IPS DF 4.7 (cell line): ENCODE measurements around the gene TCOF1.

Experiments
- DNase-seq: peaks from one replicate; pipeline ENCODE4 v3.0.0-alpha.2; 2013; ENCODE audit warnings: low spot score; ENCODE audit errors: extremely low read depth

Gene TCOF1

DNA sequence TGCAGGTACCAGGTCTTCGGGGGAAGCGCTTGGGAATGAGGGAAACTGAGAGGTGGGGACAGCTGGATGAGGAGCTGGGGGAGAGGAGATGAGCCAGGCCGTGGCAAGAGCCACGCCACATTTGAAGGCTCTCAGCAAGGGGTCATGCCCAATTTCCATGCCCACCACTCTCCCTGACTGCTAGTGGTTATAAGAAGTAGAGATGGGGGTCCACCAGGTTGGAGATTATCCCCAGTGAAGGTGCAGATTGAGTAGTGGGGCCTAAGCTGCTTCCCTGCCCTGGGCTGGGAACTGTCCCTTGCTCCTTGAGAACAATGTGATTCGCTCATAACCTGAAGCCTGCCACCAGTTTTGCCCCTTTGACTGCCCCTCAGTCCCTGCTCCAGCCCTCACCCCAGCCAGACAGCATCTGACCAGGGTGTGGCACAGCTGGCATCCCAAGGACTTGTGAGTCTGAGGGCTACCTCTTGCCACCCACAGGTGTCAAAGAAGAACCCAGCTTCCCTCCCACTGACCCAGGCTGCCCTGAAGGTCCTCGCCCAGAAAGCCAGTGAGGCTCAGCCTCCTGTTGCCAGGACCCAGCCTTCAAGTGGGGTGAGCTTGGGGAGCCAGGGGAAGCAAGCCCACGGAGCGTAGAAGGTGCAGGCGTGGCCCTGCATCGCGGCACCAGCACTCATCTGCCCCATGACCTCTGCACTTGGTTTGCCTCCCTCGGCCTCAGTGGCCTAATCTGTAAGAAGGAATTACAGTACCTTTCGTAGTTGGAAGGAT lies 33.8 kb downstream of the TCOF1 start:
- DNase-seq: no peak

DNA sequence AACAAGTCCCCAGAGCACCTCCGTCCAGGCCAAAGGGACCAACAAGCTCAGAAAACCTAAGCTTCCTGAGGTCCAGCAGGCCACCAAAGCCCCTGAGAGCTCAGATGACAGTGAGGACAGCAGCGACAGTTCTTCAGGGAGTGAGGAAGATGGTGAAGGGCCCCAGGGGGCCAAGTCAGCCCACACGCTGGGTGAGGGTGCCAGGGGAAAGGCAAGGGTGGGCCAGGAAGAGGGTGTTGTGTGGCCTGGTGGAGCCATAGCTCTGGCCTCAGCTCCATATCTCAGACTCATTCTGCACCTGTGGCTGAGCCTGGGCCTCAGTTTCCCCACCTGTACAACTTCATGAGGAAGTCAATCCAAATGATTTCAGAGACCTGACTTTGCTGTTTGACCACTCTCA lies 34.5 kb downstream of the TCOF1 start:
- no peak for DNase-seq

GRCh38 chr5:150392680-150393079 lies 35.2 kb downstream of the TCOF1 start:
- no peak for DNase-seq

GRCh38 chr5:150393096-150393645 lies 35.7 kb downstream of the TCOF1 start:
- DNase-seq: no peak

DNA sequence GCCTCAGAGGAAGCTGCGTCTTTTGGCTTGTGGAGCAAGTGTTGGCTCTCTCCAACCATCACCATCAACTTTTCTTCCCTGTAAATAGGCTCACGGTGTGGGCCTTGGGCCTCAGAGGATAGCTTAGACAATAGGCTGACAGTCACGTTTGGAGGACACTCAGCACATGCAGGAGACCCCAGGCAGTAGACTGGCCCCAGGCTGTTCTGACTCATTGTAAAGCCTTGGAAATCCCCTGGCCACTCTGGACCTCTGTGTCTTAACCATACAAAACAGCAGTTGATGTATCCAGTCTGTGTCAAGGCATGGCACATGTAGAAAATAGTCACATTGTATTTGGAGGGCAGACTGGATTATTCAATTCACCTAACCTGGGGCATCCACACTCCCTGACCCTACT lies 36.6 kb downstream of the TCOF1 start:
- DNase-seq: no peak

GRCh38 chr5:150394912-150395687 lies 37.6 kb downstream of the TCOF1 start:
- DNase-seq: no peak

GRCh38 chr5:150395688-150395975 lies 38.1 kb downstream of the TCOF1 start:
- no peak for DNase-seq

GRCh38 chr5:150396267-150396666 lies 38.8 kb downstream of the TCOF1 start:
- no peak for DNase-seq

DNA sequence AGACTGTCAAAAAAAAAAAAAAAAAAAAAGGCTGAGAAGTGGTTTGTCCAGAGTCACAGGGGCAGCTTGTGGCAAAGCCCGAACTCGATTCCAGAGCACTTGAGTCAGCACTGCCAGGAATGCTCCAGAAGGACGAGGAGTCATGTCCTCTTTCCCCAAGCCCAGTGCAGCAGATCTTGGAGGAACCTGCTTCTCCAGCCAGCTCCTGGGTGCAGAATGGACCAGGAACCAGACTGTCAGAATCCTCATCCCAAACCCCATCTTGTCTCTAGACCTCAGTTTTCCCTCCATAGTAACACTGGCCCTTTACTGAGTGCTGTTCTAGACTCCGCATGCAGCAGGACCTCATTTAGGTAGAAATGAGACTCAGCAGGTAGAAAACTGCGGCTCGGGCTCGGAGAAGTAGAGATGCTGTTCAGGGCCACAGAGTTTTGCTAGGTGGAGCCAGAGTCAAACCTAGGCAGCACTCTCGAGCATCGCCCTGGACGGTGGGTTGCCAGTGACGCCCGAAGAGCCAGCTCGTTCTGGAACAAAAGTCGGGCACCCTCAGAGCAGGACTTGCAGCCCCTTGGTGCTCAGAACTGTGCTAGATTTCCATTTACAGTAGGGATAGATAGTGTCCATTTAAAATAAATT lies 39.8 kb downstream of the TCOF1 start:
- DNase-seq: no peak

- DNase-seq: no peak
Observed at GRCh38 chr5:150397782-150398721, 40.6 kb downstream of the TCOF1 start.

DNA sequence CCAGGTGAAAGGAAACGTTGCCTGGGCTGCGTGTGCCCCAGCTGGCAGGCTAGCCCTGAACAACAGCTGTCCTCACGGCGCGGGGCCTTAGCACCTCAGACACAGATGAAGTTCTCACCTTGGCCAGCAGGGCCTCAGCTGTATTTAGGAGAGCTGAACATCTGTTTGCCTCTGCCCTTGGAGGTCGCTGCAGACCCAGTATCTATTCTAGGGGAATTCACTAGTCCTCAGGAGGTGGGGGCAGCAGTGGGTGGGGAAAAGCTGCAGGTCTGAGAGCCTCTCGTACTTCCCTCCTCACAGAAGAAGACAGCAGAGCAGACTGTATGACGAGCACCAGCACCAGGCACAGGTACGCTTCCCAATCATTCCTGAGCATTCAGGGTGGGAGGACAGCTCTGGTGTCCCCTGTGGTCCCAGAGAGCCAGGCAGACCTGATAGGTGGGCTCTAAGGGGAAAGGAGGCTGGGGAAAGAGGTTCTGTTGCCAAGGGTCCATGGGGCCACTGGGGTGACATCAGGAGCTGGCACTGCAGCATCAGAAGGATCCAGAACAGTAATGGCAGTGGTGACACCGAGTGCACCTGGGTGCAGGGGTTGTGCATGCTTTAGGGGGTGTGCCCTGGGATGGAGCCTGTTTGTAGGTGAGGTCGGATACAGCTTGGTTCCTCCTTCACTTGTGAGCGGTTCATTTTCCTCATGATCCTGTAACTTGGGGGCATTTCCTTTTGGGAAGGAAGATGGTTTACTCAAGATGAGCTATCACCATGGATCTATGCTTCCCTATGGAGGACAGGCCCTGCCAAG lies 41.4 kb downstream of the TCOF1 start:
- DNase-seq: no peak

GRCh38 chr5:150399524-150400211 lies 42.2 kb downstream of the TCOF1 start:
- no peak for DNase-seq

GRCh38 chr5:150400316-150401075 lies 43.0 kb downstream of the TCOF1 start:
- no peak for DNase-seq

- no peak for DNase-seq
Observed at GRCh38 chr5:150401076-150401375, 43.5 kb downstream of the TCOF1 start.

GRCh38 chr5:150401376-150402228 lies 44.1 kb downstream of the TCOF1 start:
- DNase-seq: no peak

GRCh38 chr5:150402229-150402773 lies 44.8 kb downstream of the TCOF1 start:
- DNase-seq: no peak

DNA sequence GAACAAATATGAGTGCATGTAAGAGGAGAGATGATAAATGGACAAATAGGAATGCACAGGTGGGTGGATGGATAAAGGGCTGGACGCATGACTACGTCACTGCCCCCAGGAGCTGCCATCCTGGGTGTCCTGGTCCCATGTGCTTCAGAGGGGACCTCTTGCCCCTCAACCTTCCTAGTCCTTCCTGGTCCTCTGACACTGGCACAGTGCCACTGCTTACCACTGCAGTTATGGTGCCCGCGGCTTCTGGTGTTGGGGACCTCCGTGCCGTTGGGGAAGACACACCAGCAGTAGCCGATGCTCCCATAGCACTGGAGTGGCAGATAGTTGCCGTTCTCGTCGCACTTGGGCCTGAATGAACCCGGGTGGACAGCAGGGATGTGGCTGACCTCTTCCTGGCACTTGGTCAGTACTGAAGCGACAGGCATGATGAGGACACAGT lies 45.4 kb downstream of the TCOF1 start:
- DNase-seq: no peak

GRCh38 chr5:150404121-150404520 lies 46.6 kb downstream of the TCOF1 start:
- DNase-seq: no peak
